IMR-90 (cell line): ENCODE data around the gene CDC42SE1. TPM values are rescaled to one million over a fixed set of nuclear protein-coding genes. Genes with fewer than 3 reads are reported as not detected.

ENCODE experiments used
- ATAC-seq: fragments of 200-7000 bp; cut with Tn5 transposase; 2 replicates; pipeline ENCODE4 v1.9.1; 2020; ENCODE audit warnings: low read depth, mild to moderate bottlenecking, moderate library complexity
- BruUV-seq: library from RNA; stranded (reverse); fragments of 400-500 nt; replicated peaks from 2 replicates; lab custom pipeline; 2021; lab: Mats Ljungman, UMichigan
- CTCF ChIA-PET: fragments of 300-600 bp; formaldehyde crosslinking; extraction: SDS; loops from one replicate; lab custom pipeline; 2021; ENCODE audit warnings: antibody characterized with exemption; lab: Yijun Ruan, JAX
- POLR2A ChIA-PET: fragments of 300-600 bp; sonication (Branson Sonifier 250); formaldehyde crosslinking; loops from one replicate; lab custom pipeline; 2022; ENCODE audit warnings: antibody characterized with exemption; ENCODE audit not compliant: unreplicated experiment; lab: Charles Lee
- DNase-seq: peaks from one replicate; pipeline ENCODE4 v3.0.0; 2013
- H2AFZ ChIP-seq: replicated peaks from 2 replicates; pipeline ENCODE3; 2013; ENCODE audit warnings: low read length, mild to moderate bottlenecking; ENCODE audit not compliant: poor library complexity
- H2AK5ac ChIP-seq: 2 replicates; pipeline ENCODE4 v1.6.1; 2013; ENCODE audit warnings: low read depth, low read length, inconsistent platforms
- H2AK9ac ChIP-seq: replicated peaks from 2 replicates; pipeline ENCODE3; 2013; ENCODE audit warnings: mild to moderate bottlenecking, low read depth, low read length, moderate library complexity; ENCODE audit not compliant: poor library complexity
- H2BK120ac ChIP-seq: 2 replicates; pipeline ENCODE4 v1.6.1; 2013; ENCODE audit warnings: low read depth, low read length, inconsistent platforms
- H2BK15ac ChIP-seq: 3 replicates; pipeline ENCODE4 v1.6.1; 2013; ENCODE audit warnings: low read depth, low read length, inconsistent platforms
- H2BK20ac ChIP-seq: 2 replicates; pipeline ENCODE4 v1.6.1; 2013; ENCODE audit warnings: low read depth, mild to moderate bottlenecking, inconsistent platforms, low read length, moderate library complexity
- H2BK5ac ChIP-seq: 2 replicates; pipeline ENCODE4 v1.6.1; 2013; ENCODE audit warnings: mild to moderate bottlenecking, low read depth, low read length, inconsistent platforms; ENCODE audit not compliant: poor library complexity, severe bottlenecking
- H3K14ac ChIP-seq: replicated peaks from 2 replicates; pipeline ENCODE4 v1.6.1; 2013; ENCODE audit warnings: low read depth, low read length, inconsistent platforms
- H3K18ac ChIP-seq: 2 replicates; pipeline ENCODE4 v1.6.1; 2013; ENCODE audit warnings: low read depth, low read length, control low read depth
- H3K23ac ChIP-seq: 2 replicates; pipeline ENCODE4 v1.6.1; 2013; ENCODE audit warnings: low read depth, low read length, inconsistent platforms
- H3K27ac ChIP-seq: 2 replicates; pipeline ENCODE4 v1.5.1; 2013; ENCODE audit warnings: mild to moderate bottlenecking, control low read depth, low read length; ENCODE audit not compliant: insufficient read depth
- H3K27me3 ChIP-seq: 2 replicates; pipeline ENCODE4 v1.6.1; 2013; ENCODE audit warnings: low read length; ENCODE audit not compliant: control insufficient read depth, insufficient read depth
- H3K36me3 ChIP-seq: 2 replicates; pipeline ENCODE4 v1.6.1; 2013; ENCODE audit warnings: low read length, mixed read lengths; ENCODE audit not compliant: control insufficient read depth, insufficient read depth
- H3K4ac ChIP-seq: 2 replicates; pipeline ENCODE4 v1.6.1; 2013; ENCODE audit warnings: low read depth, low read length, inconsistent platforms
- H3K4me1 ChIP-seq: 2 replicates; pipeline ENCODE4 v1.6.1; 2013; ENCODE audit warnings: low read length, mixed read lengths; ENCODE audit not compliant: control insufficient read depth, insufficient read depth
- H3K4me2 ChIP-seq: 2 replicates; pipeline ENCODE4 v1.6.1; 2013; ENCODE audit warnings: low read depth, mild to moderate bottlenecking, control low read depth, low read length, moderate library complexity
- H3K4me3 ChIP-seq: 2 replicates; pipeline ENCODE4 v1.5.1; 2013; ENCODE audit warnings: low read depth, mild to moderate bottlenecking, control low read depth, low read length, moderate library complexity; ENCODE audit not compliant: insufficient read depth
- H3K56ac ChIP-seq: 2 replicates; pipeline ENCODE4 v1.6.1; 2013; ENCODE audit warnings: low read length, inconsistent platforms; ENCODE audit not compliant: insufficient read depth; ENCODE audit errors: extremely low read depth
- H3K79me1 ChIP-seq, 2 experiments: 2 replicates each; pipeline ENCODE4 v1.6.1; 2013; ENCODE audit warnings: low read length in 2 of 2, inconsistent platforms in 1 of 2, low read depth in 1 of 2
- H3K9ac ChIP-seq: 2 replicates; pipeline ENCODE4 v1.6.1; 2013; ENCODE audit warnings: low read depth, low read length, control low read depth
- H3K9me1 ChIP-seq: 2 replicates; pipeline ENCODE4 v1.6.1; 2013; ENCODE audit warnings: low read length, inconsistent platforms; ENCODE audit not compliant: insufficient read depth
- H3K9me3 ChIP-seq: 2 replicates; pipeline ENCODE4 v1.6.1; 2013; ENCODE audit warnings: low read length; ENCODE audit not compliant: control insufficient read depth, insufficient read depth
- H4K20me1 ChIP-seq: 2 replicates; pipeline ENCODE4 v1.6.1; 2013; ENCODE audit warnings: low read length, inconsistent platforms; ENCODE audit not compliant: insufficient read depth
- H4K5ac ChIP-seq: 2 replicates; pipeline ENCODE4 v1.6.1; 2013; ENCODE audit warnings: mild to moderate bottlenecking, low read depth, low read length, control low read depth
- H4K8ac ChIP-seq, 2 experiments: 2 replicates each; pipeline ENCODE4 v1.6.1; 2013; ENCODE audit warnings: low read depth in 2 of 2, low read length in 2 of 2, control low read depth in 1 of 2, inconsistent platforms in 1 of 2
- H4K91ac ChIP-seq: 2 replicates; pipeline ENCODE4 v1.6.1; 2013; ENCODE audit warnings: low read depth, low read length, inconsistent platforms; ENCODE audit not compliant: insufficient read depth
- BHLHE40 ChIP-seq: fragments of 150-350 bp; IDR thresholded peaks from 2 replicates; pipeline ENCODE4 v1.6.1; 2016; ENCODE audit warnings: mild to moderate bottlenecking, low read depth, low read length
- CEBPB ChIP-seq: IDR thresholded peaks from 2 replicates; pipeline ENCODE4 v1.6.1; 2012; ENCODE audit warnings: low read depth, low read length, improper control_type of control experiment
- CHD1 ChIP-seq: IDR thresholded peaks from 2 replicates; pipeline ENCODE4 v1.6.1; 2012; ENCODE audit warnings: low read depth, low read length, improper control_type of control experiment
- ELK1 ChIP-seq: fragments of 150-350 bp; IDR thresholded peaks from 2 replicates; pipeline ENCODE4 v1.6.1; 2016; ENCODE audit warnings: low read depth, mild to moderate bottlenecking, low read length, moderate library complexity, borderline replicate concordance
- FOS ChIP-seq: fragments of 150-350 bp; IDR thresholded peaks from 2 replicates; pipeline ENCODE4 v1.6.1; 2016; ENCODE audit warnings: low read depth, low read length
- MAFK ChIP-seq: IDR thresholded peaks from 2 replicates; pipeline ENCODE4 v1.6.1; 2012; ENCODE audit warnings: low read depth, low read length, improper control_type of control experiment
- MAZ ChIP-seq: IDR thresholded peaks from 2 replicates; pipeline ENCODE4 v1.6.1; 2012; ENCODE audit warnings: low read depth, mild to moderate bottlenecking, low read length, improper control_type of control experiment, moderate library complexity, borderline replicate concordance
- MXI1 ChIP-seq: IDR thresholded peaks from 2 replicates; pipeline ENCODE4 v1.6.1; 2012; ENCODE audit warnings: low read depth, mild to moderate bottlenecking, low read length, moderate library complexity, borderline replicate concordance
- NFE2L2 ChIP-seq: fragments of 150-350 bp; IDR thresholded peaks from 2 replicates; pipeline ENCODE4 v1.6.1; 2016; ENCODE audit warnings: low read depth, mild to moderate bottlenecking, low read length
- RCOR1 ChIP-seq: IDR thresholded peaks from 2 replicates; pipeline ENCODE4 v1.6.1; 2012; ENCODE audit warnings: mild to moderate bottlenecking, low read length, improper control_type of control experiment; ENCODE audit not compliant: insufficient replicate concordance
- RFX5 ChIP-seq: IDR thresholded peaks from 2 replicates; pipeline ENCODE4 v1.8.0; 2012; ENCODE audit warnings: low read depth, mild to moderate bottlenecking, low read length, moderate library complexity
- WGBS, 2 experiments: methylation state at CpG; one replicate each; pipeline versions ENCODE4 v1.1.5 to v1.1.7; 2013; ENCODE audit warnings: missing lambda C conversion rate in 2 of 2; ENCODE audit not compliant: insufficient read length in 1 of 2; ENCODE audit errors: extremely low coverage in 2 of 2; 5-methylcytosine and 5-hydroxymethylcytosine counted together
- dilution Hi-C: fragments of 300-500 bp; cut with HindIII; formaldehyde crosslinking; loops from one replicate; pipeline ENCODE4 v1.14.3; 2018; ENCODE audit warnings: low sequenced_read_pairs; ENCODE audit not compliant: unreplicated experiment
- in situ Hi-C: fragments of 300-500 bp; cut with MboI; formaldehyde crosslinking; loops from 3 replicates; pipeline ENCODE4 v1.14.3; 2019; ENCODE audit warnings: low sequenced_read_pairs, inconsistent platforms, mixed read lengths
- intact Hi-C: fragments of 100-400 bp; cut with micrococcal nuclease; formaldehyde crosslinking; loops from 2 replicates; pipeline ENCODE4 v1.10.0; 2022
- polyA plus RNA-seq, 3 experiments: library from polyadenylated mRNA; depleted of rRNA; stranded (reverse); fragments of >200 nt; gene quantifications; 2 replicates each; pipeline ENCODE4 v1.2.3, GENCODE V29; 2012; ENCODE audit warnings: low replicate concordance in 1 of 3
- total RNA-seq: library from RNA; depleted of rRNA; stranded (reverse); fragments of >200 nt; gene quantifications from 2 replicates; pipeline ENCODE4 v1.2.3, GENCODE V29; 2012

Gene CDC42SE1
- total and polyA plus RNA-seq, 2 of the 4 experiments (the other 2 are of a cell fraction) = 47.0 to 58.5 TPM

- no peak overlapping the region for H3K14ac ChIP-seq
- WGBS, 2 experiments = no CpG with 5 or more reads among the region's 2 CpGs
- ChIA-PET CTCF (no interaction called here), POLR2A (no interaction called here)
- peaks cover 9% of the 10 kb centered on the region for H3K4me1 ChIP-seq
- no peaks in the 10 kb centered on the region for H3K9me3 ChIP-seq
- no peak overlapping the region for H2AFZ ChIP-seq
- H2AK9ac ChIP-seq = no peak overlapping the region
- H4K91ac ChIP-seq = no peak overlapping the region
- H2BK120ac ChIP-seq = no peak overlapping the region
- H3K4me2 ChIP-seq = no peak overlapping the region
- TF ChIP-seq FOS (no peak), CHD1 (no peak), MXI1 (no peak), CEBPB (no peak), BHLHE40 (no peak), ELK1 (no peak), NFE2L2 (no peak), RCOR1 (no peak), RFX5 (no peak), MAFK (no peak), MAZ (no peak)
- H3K27ac ChIP-seq = no peak overlapping the region
- no peak overlapping the region for H4K5ac ChIP-seq
- no peak overlapping the region for H3K56ac ChIP-seq
- no peak overlapping the region for H3K9ac ChIP-seq
- H3K9me1 ChIP-seq = peaks cover 23% of the 10 kb centered on the region
- DNase-seq = no peak
- dilution Hi-C loops = no loop called here
- H2BK20ac ChIP-seq = no peak overlapping the region
- intact Hi-C loops = no loop called here
- no peak overlapping the region for H3K23ac ChIP-seq
- H3K36me3 ChIP-seq = peaks cover 50% of the 10 kb centered on the region
- H3K4ac ChIP-seq = no peak overlapping the region
- H2BK5ac ChIP-seq = no peak overlapping the region
- peaks cover 28 to 80% of the 10 kb centered on the region in 2 experiments for H3K79me1 ChIP-seq
- BruUV-seq = no TSS peak
- no peak overlapping the region for H2BK15ac ChIP-seq
- no peak overlapping the region for H3K18ac ChIP-seq
- peaks cover 48% of the 10 kb centered on the region for H4K20me1 ChIP-seq
- H4K8ac ChIP-seq = no peak overlapping the region
- no peaks in the 10 kb centered on the region for H3K27me3 ChIP-seq
- no peak for ATAC-seq
- no peak overlapping the region for H3K4me3 ChIP-seq
- H2AK5ac ChIP-seq = no peak overlapping the region
- in situ Hi-C loops = no loop called here
Observed at GRCh38 chr1:151056149-151056548, 3.3 kb downstream of the CDC42SE1 start.
